GM12872 (cell line): Measurements from ENCODE around the gene STRN4.

ENCODE experiments used
- CTCF ChIP-seq: IDR thresholded peaks from 3 replicates; pipeline ENCODE4 v1.5.1; 2011; ENCODE audit warnings: low read depth, mild to moderate bottlenecking, low read length, moderate library complexity; ENCODE audit not compliant: insufficient read depth

The STRN4 gene

GRCh38 chr19:46715975-46716671, 30.1 kb downstream of the STRN4 start:
- no peak for TF ChIP-seq CTCF

- no peak for TF ChIP-seq CTCF
These were observed 30.7 kb downstream of the STRN4 start for GRCh38 chr19:46715620-46715974.

GRCh38 chr19:46714444-46715106, 31.7 kb downstream of the STRN4 start:
- TF ChIP-seq CTCF = no peak

- TF ChIP-seq CTCF = no peak
These were observed 32.3 kb downstream of the STRN4 start for GRCh38 chr19:46713781-46714443.

- TF ChIP-seq CTCF = no peak
These were observed 35.6 kb downstream of the STRN4 start for GRCh38 chr19:46710687-46711086.

GRCh38 chr19:46704379-46705076, 41.7 kb downstream of the STRN4 start:
- TF ChIP-seq CTCF = peak; percentile 99

GRCh38 chr19:46700704-46701103, 45.5 kb downstream of the STRN4 start:
- no peak for TF ChIP-seq CTCF
